C4-2B (cell line): ENCODE data around the gene AK5.

Experiments
- CTCF ChIP-seq: fragments of 450-650 bp; conservative IDR thresholded peaks from 2 replicates; pipeline ENCODE4 v1.5.1; 2017; ENCODE audit warnings: mild to moderate bottlenecking
- ZFX ChIP-seq: fragments of 450-650 bp; IDR thresholded peaks from 2 replicates; pipeline ENCODE4 v1.6.1; 2017

DNA sequence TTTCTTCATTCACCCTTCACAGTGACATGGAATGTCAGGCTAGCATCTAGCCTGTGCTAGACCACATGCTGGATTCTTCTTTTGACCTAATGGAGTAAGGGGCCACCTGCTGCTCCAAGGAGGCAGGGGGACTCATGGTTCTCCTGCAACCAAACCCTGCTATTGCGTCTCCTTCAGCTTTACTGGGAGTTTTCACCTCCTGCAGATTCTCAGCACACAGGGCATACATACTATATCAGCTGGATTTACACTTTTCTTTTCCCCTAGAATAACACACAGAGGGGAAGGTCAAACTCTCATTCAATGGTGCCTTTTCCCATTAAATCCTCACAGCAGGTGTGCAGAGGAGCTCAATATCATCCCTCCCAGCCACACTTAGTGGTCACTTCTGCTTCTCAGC, 16.6 kb upstream of the AK5 start:
- TF ChIP-seq CTCF, result no peak
- no peak for TF ChIP-seq ZFX
